ENCODE data around the gene GLT6D1.
"Not testable (repeated sequence)": the region's sequence is repeated elsewhere in the genome, so short reads cannot be mapped to it uniquely, and the experiment has no call there.

Gene GLT6D1

DNA sequence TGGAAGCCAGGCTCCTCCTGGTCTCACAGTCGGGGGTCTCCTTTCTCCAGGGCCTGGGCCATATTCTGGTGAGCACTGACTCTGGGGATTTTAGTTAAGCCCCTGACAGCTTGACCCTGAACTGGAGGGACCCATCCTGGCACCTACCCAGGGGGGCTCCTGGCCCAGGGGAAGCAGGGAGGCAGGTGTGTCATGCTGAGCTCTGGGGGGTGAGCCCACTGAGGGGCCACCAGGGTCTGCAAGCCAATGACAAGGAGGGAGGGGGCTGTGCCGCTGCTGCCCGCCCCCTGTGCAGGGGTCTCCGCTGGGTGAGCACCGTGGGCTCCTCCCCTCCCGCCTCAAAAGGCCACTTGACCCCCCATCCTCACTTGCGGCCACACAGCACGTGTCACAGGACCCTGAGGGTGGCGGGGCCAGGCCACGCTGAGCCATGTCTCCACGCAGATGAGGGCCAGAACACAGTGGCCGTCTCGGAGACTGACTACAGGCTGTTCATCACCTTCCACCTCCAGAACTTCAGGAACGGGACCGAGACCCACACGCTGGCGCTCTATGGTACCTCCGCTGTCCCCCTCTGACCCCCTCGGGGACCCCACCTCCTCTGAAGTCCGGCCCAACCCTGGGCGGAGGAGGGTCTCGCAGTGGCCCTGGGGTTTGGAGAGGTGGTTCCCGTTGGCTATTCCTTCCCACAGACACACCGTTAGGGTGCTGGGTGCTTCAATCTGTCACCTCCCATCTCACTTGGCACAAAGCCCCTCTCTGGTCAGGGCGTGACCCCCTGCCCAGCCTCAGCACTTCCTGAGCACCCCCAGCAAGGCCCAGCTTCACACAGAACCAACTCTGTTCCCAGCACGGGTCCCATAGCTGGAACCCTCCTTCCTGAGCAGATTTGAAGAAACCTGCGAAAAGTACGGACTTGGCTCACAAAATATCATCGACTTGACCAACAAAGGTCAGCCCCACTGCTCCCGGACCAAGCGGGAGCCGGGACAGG, 25.8 kb upstream of the GLT6D1 start:
- no peak for FAIRE-seq
- no peak for DNase-seq (ENCODE audit: low spot score)

- FAIRE-seq (no peak), DNase-seq (ENCODE audit: low spot score) (no peak)
These were observed 24.9 kb upstream of the GLT6D1 start for GRCh38 chr9:135664266-135664665.

DNA sequence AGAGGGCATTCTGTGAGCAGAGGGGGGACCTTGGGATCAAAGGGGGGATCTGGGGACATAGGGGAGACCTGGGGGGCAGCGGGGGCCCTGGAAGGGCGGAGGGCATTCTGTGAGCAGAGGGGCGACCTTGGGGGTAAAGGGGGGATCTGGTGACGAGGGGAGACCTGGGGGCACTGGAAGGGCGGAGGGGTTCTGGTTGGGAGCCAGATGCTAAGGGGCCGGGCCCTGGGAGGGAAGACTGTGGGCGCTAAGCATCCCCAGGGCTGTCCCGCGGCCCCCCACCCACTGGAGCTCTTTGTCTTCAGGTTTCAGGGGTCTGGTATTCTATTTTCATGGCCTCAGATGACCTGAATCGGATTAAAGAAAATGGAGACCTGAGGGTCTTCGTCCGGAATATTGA, 24.5 kb upstream of the GLT6D1 start:
- FAIRE-seq (no peak), DNase-seq (ENCODE audit: low spot score) (no peak)

DNA sequence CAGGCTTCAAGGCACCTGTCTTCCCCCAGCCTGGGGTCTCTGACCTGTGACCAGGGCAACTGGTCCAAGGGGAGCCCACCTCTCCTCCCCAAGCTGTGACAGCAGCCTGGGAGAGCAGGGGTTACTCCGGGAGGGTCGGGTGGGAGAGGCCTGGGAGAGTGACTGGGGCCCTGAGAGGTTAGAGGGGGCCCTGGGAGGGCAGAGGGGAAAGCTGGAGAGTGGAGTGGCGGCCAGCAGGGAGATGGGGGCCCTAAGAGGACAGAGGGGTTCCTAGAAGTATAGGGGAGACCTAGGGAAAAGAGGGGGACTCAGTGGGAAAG, 24.1 kb upstream of the GLT6D1 start:
- FAIRE-seq (no peak), DNase-seq (ENCODE audit: low spot score) (no peak)

GRCh38 chr9:135662758-135663450, 23.6 kb upstream of the GLT6D1 start, which contains the start of gene LCN9:
Gene LCN9, plus strand, starts transcription at chr9:135663309. Its CDS starts 13 bp downstream, at chr9:135663322.
- FAIRE-seq, result no peak

GRCh38 chr9:135661816-135662560, 22.6 kb upstream of the GLT6D1 start:
- no peak for DNase-seq (ENCODE audit: low spot score)
- no peak for FAIRE-seq

More at GRCh38 chr9:135662758-135663450, 23.6 kb upstream of the GLT6D1 start, which contains the start of gene LCN9:
- DNase-seq (ENCODE audit: low spot score), result no peak

GRCh38 chr9:135660407-135660806, 21.1 kb upstream of the GLT6D1 start:
- DNase-seq (ENCODE audit: low spot score), result no peak
- no peak for FAIRE-seq

DNA sequence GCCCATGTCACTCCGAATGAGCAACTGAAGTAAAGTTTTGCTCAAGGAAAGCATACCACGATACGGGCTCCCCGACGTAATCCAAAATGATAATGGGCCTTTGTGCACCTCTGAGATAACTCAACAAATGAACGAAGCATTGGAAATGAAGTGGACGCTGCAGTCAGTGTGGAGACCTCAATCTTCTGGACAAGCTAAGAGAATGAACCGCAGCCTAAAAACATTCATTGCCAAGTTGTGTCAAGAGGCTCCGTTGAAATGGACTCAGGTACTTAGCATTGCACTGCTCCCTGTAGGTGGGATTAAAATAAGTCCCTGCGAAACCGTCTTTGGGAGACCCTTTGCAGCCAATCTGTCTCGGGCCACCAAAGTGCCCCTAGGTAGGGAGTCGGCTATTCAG, 19.9 kb upstream of the GLT6D1 start:
- FAIRE-seq (no peak), DNase-seq (ENCODE audit: low spot score) (no peak)

DNA sequence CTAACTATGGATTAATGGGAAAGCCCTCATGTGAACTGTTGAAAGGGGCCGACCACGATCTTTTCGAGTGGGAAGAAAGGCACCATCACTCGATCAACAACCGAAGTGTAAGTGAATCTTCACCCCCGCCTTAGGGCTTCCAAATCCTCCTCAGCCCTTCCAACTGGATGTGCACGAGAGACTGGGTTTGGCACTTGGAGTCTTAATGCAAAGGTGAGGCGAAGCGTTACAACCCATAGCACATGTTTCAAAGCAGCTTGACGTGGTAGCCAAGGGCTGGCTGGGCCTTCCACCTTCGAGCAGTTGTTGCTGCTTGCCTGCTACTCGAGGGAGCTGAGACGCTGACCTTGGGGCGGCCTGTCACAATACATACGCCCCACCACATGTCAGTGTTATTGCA, 18.1 kb upstream of the GLT6D1 start:
- FAIRE-seq, result no peak
- no peak for DNase-seq (ENCODE audit: low spot score)

- FAIRE-seq (no peak), DNase-seq (ENCODE audit: low spot score) (no peak)
These were observed 16.0 kb upstream of the GLT6D1 start for GRCh38 chr9:135655317-135655716.

DNA sequence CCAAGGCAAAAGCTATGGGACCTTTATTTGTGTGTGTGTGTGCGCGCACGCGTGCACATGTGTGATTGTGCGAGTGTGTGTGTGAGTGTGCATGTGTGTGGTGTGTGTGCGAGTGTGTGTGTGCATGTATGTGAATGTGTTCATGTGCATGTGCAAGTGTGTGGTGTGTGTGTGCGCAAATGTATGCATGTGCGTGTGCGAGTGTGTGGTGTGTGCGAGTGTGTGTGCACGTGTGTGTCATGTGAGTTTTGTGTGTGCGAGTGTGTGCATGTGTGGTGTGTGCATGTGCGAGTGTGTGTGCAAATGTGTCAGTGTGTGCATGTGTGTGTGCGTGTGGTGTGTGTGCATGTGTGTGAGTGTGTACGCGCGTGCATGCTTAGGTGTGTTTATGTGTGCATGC, 11.1 kb upstream of the GLT6D1 start:
- FAIRE-seq (no peak), DNase-seq (ENCODE audit: low spot score) (no peak)

- DNase-seq (ENCODE audit: low spot score) (no peak), FAIRE-seq (no peak)
These were observed 10.2 kb upstream of the GLT6D1 start for GRCh38 chr9:135649508-135649907.

DNA sequence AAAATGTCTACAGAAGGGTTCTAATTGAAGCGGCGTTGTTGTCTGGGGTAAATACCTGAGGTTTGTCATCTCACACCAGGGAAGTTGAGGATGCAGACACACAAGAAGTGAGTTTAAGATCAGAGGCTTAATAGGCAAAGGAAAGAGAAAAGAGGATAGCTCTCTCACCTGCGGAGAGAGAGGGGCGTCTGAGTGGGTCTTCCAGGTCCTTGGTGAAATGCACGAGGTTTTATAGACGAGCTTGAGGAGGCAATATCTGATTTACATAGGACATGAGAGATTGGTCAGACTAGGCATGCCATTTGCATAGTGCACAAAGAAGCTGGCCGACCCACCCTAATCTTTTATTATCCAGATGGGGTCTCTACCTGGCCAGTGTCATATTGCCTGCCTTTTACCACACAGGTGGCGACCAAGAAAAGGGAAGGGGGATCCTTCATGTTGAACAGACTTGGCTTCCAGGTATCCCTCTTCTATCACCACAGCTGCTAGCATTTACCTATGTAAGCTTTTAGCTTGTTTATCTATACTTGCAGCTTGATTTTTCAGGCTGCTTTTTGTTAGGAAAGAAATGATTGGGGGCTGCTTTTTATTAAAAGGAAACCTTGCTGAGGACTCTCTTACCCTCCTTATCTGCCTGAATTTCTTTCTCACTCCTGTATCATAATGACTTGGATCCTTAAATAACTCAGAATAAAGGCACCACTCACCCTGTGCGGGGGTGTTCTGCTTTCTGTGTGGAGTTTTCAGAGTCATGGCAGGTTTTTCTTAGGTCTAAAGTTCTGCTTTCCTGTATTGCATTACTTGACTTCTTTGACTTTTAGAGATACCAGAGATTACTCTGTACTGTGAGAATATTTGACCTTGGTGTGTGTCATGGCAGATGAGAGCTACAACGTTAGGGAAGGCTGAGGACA, 9.4 kb upstream of the GLT6D1 start:
- DNase-seq (ENCODE audit: low spot score) (no peak), FAIRE-seq (no peak)

- DNase-seq (ENCODE audit: low spot score), result no peak
- no peak for FAIRE-seq
These were observed 8.5 kb upstream of the GLT6D1 start for GRCh38 chr9:135647884-135648283.

DNA sequence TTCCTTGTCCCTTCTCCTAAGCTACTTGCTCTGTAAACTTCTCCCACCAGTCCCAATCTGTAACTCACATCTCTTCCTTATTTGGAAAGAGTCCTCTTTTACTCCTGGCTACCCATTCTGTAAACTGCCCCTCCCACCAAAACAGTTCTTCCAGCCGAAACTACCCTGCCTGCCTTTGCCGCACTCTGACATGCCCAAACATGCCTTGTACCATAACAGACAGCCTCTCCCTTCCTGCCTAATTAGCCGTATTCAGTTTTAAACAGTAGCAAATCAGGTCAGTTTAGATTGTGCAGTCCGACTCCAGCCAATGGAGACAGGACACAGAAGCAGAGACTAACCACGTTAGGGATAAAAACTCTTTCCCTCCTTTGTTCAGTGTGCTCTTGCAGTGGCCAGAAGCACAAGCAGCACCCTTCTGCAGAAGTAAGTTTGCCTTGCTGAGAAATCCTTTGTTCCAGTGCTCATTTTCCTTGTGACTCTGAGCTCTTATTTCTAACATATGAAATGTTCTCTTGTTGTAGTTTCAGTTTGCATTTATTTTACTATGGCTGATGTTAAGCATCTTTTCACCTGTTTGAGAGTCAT, 5.4 kb upstream of the GLT6D1 start:
- FAIRE-seq (no peak), DNase-seq (ENCODE audit: low spot score) (no peak)

DNA sequence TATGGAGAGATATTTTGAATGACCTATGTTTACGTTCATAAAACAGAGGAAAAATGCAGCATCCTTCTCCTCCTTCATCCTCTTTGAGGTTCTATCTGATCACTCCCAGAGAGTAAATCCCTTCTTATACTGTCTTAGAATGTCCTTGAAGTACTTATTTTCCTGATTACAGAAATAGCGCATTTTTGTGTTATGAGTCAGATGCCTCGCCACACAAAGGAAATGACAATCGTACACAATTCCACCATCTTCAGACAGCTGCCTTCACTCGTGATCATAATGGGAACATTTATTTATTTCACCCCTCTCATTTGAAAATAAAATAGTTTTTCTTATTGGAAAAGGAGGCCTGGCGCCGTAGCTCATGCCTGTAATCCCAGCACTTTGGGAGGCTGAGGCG, 2.4 kb upstream of the GLT6D1 start:
- DNase-seq (ENCODE audit: low spot score) (no peak), FAIRE-seq (no peak)

DNA sequence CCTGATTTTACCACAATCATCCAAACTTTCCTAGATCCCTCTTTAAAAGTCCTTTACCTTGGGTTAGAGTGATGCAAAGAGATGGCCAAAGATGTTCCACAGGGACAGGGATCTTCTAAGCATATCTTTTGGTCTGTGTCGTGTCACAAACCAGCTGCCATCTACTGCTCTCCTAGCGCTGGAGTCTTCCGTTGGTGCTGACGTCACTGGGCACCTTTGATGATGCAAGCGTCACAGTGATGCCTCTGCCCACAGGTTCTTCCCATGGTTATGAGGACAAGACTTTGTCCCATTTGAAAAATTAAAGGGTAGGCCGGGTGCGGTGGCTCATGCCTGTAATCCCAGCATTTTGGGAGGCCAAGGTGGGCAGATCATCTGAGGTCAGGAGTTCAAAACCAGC, 1.7 kb upstream of the GLT6D1 start:
- DNase-seq (ENCODE audit: low spot score) (no peak), FAIRE-seq (no peak)

DNA sequence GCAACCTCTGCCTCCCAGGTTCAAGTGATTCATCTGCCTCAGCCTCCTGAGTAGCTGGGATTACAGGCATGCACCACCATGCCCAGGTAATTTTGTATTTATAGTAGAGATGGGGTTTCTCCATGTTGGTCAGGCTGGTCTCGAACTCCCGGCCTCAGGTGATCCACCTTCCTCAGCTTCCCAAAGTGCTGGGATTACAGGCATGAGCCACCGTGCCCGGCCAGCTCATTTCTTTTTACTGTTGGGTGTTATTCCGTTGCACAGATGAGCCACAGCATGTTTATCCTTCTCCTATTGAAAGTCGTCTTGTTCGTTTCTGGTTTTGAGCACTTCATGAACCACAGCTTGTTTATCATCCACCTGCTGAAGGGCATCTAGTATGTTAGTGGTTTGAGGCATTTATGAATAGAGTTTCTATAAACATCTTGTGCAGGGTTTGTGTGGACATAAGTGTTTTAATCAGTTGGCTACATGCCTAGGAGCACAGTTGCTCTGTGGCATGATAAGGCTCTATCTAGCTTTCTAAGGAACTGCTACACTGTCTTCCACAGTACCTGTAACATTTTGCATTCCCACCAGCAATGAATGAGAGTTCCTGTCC, 2.3 kb downstream of the GLT6D1 start:
- FAIRE-seq; DNase-seq (ENCODE audit: low spot score): not testable (repeated sequence)

DNA sequence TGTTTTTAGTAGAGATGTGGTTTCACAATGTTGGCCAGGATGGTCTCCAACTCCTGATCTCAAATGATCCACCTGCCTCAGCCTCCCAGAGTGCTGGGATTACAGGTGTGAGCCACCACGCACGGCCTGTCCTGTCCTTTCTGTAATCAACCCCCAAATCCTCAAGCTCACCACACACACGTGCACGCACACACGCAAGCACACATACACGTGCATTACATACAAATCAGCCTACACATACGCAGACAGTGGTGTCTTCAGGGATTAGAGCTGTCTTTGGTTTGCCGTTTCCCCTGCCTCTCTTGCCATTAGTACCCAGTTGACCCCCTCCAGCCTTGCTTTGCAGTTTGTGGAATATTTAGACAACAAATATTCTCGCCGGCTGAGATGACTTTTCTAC, 6.5 kb downstream of the GLT6D1 start:
- FAIRE-seq, result no peak
- DNase-seq (ENCODE audit: low spot score), result no peak

DNA sequence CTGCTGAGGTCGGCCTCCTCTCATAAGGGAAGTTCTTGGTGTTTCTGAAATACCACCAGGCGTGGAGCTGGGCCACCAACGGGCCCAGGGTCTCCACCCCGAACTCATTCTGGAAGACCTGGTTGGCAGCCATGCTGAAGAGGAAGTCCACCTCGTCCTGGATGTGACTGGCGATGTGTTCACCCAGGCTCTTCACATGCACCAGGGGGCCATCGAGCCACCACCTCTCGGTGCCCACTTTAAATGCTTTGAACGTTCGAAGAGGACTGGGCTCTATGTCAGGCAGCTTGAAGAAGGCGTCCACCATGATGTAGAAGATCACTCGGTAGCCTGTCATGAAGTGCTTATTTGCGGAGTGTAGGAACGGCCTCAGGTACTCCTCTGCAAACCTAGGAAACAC, 15.1 kb downstream of the GLT6D1 start:
- FAIRE-seq (no peak), DNase-seq (ENCODE audit: low spot score) (no peak)
